Measurements from ENCODE around the gene TP73.

The TP73 gene

DNA sequence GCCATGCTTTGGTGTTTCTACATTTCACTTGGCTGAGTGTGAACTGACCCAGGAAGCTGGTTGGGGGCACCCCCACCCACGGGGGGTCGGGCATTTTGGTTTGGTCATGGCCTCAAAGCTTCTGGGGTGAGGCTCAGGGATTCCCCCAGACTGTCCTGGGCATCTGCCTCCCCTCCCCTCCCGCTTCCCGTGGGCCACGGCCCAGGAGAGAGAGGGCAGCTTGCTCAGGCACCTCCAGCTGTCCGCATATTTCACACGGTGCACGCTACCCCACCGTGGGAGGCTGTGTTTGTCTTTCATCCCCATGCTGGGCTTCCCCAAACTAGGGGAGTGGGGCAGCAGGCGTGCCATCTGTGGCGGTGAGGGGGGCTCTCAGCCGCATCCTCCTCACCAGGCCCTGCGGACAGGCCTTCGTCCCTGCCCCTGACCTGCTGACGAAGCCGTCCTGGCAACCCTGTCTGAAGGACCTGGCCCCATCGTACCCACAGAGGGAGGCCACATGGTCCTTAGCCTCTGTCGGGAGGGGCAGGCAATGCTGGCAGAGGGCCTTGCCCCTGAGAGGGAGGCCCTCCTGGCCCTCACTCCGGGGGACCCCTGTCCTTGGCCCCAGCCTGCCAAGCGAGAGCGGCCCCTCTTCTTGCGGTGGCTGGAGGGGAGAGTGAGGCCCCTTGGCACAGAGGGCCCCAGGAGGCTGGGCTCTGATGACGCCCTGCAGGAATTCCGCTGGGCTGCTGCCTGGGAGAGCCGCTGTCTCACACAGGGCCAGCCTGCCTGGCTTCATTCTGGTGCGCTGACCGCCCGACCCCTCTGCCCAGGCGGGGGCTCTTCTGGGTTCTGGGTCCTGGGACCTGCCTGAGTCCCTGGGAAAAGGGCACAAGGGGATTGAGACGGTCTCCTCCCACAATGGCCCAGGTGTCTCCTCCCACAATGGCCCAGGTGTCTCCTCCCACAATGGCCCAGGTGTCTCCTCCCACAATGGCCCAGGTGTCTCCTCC is 22.1 kb downstream of the TP73 start:
- no peak for DNase-seq

GRCh38 chr1:3675436-3675835 is 23.1 kb downstream of the TP73 start:
- no peak for DNase-seq

GRCh38 chr1:3676581-3677470 is 24.5 kb downstream of the TP73 start:
- no peak for DNase-seq

- DNase-seq, result no peak
These were observed 25.2 kb downstream of the TP73 start for GRCh38 chr1:3677484-3677883.

DNA sequence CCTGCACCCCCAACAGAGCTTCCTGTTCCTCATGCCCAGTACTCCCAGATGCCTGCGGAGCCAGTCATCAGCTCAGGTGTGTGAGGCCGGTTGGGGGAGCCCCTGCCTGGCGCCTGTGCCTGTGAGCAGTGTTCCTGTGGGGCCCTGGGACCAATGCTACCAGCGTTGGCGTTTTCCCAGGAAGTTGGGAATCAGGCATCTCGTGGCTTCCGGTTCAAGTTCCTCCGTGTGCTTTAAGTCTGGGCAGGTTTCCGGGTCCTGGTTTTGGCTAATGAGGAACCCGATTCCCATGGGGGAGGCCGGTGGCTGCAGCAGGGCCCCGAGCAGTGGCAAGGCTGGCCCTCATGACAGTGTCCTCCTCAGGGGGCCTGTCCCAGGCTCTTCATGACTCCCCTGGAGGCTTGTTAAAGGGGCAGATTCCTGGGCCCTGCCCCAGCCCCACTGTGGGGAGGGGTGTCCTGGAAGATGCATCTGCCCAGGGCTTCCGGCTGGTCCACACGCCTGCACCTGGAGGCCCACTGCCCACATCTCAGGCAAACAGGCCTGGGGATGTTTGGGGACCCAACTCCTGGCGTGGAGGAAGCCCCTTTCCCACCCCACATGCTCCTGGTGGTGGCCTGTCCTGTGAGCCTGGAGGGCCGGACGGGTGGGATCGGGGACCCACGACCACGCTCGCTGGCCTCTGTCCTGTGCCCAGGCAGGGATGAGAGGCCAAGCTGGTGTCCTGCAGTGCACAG is 26.2 kb downstream of the TP73 start:
- no peak for DNase-seq

DNA sequence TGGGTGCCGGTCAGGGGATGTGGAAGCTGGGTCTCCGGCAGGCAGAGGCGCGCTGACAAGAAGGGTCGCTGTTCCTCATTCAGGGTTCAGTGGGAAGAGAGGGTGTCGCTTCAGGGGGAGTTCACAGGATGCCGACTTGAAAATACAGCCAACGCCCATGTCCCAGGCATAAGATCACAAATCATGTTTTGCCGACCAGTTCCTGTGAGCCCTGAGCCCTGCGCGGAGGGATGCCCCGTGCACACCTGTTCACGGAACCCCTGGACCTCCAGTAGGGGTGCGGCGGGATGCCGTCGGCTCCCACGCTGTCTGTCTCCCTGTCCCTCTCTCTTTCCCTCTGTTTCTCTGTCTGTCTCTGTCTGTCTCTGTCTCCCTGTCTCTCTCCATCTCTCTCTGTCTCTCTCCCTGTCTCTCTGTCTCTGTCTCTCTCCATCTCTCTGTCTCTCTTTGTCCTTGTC is 26.8 kb downstream of the TP73 start:
- no peak for DNase-seq

- no peak for DNase-seq
These were observed 27.6 kb downstream of the TP73 start for GRCh38 chr1:3679799-3680453.

DNA sequence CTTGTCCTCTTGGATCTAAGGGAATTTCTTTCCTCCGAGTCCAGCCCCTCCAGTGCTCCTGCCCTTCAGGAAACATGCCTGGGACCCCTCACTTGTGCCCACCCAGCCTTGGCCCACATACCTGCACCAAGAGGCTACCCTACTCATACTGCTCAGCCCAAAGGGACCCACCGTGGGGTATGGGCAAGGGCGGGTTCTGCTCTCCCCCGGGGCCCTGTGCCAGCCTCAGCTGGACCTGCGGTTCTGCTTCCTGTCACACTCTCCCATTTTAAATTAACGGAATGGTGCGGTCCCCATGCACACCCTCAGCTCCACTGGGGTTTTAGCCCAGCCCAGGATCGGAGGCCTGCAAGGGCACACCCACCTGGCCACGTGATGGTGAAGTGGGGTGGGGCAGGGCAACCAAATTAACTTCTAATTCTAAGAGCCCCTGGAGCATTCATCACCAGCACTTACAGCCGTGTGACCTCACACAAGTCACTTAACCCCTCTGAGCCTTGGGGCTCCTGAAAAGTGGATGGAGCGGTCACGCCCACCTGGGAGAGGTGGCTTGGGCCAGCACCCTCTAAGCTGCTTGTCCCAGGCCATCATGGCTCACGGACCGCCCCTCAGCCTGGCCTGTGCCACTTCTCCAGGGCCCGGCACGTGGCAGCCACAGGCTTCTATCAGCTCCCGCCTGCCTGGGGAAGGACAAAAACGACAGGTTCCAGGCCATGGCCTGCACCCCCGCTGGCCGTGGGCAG is 28.3 kb downstream of the TP73 start:
- DNase-seq, result no peak

DNA sequence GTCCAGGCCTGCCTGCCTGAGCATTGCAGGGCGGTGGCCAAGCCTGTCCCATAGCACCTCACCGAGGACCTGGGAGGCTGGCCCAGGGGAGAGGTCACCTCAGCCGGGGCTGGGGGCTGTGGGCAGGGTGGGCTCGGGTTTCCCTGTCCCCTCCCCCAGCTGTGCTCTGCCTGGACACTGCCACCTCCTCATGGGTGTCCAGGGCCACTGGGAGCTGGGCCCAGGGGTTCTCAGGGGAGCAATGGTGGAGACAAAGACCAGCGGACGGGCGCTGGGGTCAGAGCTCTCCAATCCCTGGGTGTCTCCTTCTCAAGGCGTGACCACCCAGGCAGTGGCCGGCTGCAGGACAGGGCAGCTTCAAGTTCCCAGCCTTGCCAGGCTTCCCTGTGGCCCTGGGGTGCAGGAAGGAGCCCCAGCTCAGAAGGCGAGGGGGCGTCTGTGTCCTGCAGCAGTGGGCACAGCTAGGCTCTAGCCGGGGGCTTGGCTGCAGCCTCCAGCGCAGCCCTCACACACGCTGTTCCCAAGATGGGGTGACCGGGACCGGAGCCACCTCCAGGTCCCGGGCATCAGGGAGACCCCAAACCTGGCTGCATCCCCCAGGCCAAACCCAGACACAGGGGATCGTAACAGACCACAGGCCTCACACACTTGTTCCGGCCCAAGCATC is 29.0 kb downstream of the TP73 start:
- DNase-seq, result no peak

GRCh38 chr1:3681898-3682806 is 29.8 kb downstream of the TP73 start:
- no peak for DNase-seq

DNA sequence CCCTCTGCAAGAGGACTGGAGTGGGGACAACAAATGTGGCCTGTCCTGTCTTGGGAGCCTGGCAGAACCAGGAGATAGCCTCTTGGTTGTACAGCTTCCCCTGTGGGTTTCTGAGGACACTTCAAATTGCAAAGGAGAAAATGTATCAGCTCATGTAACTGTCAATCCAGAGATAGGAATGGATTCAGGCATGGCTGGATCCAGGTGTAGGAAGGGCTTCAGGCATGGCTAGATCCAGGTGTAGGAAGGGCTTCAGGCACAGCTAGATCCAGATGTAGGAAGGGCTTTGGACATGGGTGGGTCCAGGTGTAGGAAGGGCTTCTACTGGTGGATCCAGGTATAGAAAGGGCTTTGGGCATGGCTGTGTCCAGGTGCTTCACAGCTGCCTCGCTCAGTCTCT is 30.9 kb downstream of the TP73 start:
- no peak for DNase-seq

GRCh38 chr1:3683992-3684391 is 31.7 kb downstream of the TP73 start:
- peak; percentile 36 for DNase-seq

DNA sequence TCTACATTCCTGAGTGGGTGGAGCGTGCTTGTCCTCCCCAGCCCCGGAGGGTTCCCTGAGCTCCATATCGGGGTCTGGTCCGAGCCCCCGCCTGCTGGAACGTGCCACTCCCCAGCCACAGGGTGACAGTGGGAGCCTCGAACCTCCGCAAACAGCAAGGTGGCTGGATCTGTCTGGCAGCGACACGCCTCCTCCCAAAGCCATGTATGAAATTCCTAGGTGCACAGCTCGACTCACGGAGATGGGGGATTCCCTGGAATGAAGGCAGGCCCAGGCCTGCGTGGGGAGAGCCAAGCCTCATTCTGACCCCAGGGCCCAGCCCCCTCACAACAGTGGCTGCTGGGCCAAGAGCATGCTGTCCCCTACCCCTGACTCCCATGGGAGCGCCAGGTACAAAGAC is 32.9 kb downstream of the TP73 start:
- DNase-seq, result no peak

DNA sequence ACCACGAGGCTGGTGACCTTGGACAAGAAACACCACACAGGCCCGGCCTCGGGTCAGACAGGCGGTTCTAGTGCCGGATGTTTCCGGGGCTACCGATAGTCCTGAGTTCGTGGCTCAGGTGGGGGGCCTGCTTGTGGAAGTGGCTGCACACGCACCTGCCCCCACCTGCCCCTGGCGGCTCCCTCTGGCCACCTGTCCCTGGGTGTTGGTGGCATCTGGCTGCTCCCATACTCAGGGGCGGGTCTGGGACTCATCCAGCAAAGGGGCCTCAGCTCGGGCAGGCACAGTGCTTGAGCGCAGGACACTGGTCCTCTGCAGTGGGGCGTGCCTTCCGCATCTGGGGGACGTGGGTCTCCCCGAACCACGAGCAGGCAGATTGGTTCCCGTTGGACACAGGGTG is 33.6 kb downstream of the TP73 start:
- no peak for DNase-seq

- no peak for DNase-seq
These were observed 35.2 kb downstream of the TP73 start for GRCh38 chr1:3687504-3687903.

DNA sequence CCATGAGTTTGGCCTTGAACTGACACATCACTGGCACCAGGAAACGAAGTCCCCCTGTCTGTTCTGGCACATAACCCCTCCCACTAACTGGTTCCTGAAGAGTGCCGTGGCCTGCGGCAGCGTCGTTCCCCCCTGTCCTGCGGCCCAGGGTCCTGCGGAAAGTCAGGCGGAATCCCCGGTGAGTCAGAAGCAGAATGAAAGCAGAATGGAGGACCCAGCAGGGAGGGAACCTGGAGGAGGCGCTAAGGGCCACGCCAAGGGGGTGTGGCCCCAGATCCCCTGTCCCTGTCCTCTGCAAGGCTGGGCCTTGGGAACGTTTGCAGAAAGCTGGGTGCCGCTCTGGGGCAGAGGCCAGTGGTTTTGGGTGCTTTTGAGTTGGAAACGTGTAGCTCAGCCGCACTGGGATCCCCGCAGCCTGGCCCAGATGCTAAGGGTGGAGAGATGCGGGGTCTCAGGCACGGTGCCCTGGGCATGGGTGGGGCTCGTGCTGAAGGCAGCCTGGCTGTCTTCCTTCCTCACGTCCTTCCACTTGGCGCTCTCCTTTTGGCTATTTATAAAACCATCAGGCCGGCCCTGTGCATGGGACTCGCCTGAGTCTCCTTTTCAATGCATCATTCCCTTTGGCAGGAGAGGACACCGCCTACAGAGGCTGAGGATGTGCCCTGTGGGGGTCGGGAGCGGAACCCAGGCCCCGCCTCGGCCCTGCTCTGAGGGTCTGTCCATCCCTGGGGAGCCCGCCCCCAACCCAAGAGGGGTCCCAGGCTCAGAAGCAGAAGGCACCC is 36.2 kb downstream of the TP73 start:
- DNase-seq, result no peak

DNA sequence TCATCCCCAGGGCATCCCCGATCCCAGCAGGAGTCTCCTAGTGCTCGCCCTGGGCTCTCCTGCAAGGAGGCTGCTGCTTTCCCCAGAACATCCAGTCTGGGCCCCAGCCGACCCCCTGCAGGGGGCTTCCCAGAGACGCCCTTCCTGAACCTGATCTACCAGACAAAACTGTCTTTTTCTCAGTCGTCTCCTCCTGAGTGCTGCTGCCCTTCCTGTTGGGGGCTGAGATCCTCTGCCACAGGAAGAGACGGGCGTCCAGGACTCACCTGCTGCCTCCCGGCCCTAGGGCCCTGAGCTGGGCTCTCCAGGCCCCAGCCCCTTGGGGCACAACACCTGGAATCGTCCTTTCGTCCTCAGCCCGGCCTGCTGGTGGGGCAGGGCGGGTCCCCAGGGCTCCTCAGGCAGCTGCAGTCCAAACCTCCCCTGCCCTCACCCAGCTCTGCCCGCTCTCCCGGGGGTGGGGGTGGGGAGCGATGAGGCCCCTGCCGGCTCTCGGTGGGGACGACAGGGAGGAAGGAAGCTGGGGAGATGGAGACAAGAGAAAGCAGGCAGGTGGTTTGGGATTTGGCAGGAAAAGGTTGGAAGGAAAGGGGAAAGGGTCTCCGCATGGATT is 36.9 kb downstream of the TP73 start:
- DNase-seq, result no peak

DNA sequence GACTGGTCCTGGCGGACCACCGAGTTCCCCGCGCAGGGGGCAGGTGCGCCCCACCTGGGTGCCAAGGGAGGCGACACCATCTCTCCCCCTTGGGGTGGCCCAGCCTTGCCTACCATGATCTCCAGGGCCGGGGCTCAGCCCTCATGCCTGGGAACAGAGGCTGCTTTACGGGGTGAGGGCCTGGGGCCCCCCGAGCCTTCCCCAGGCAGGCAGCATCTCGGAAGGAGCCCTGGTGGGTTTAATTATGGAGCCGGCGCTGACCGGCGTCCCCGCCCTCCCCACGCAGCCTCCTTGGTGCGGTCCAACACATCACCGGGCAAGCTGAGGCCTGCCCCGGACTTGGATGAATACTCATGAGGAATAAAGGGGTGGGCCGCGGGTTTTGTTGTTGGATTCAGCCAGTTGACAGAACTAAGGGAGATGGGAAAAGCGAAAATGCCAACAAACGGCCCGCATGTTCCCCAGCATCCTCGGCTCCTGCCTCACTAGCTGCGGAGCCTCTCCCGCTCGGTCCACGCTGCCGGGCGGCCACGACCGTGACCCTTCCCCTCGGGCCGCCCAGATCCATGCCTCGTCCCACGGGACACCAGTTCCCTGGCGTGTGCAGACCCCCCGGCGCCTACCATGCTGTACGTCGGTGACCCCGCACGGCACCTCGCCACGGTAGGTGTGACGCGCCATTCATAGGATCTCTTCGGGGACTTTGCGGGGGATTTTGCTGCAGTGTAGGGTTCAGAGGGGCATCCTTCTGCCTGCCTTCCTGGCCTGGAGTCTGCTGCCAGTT is 38.2 kb downstream of the TP73 start:
- DNase-seq, result no peak
